Skeletal muscle tissue (tissue), 4 donors: Measurements from ENCODE around the gene NTN1. TPM values are rescaled to one million over a fixed set of nuclear protein-coding genes. Genes with fewer than 3 reads are reported as not detected.
A peak's percentile ranks its signal among the peaks of the same experiment; 100 is the strongest.

Experiments used
- H3K27ac ChIP-seq: one replicate; pipeline ENCODE4 v1.7.0; 2013; ENCODE audit warnings: mild to moderate bottlenecking, low read depth, low read length, inconsistent platforms
- H3K27me3 ChIP-seq, 3 donors: one replicate each; pipeline ENCODE4 v1.7.0; 2013; ENCODE audit warnings: low read length in 3 of 3; ENCODE audit not compliant: control insufficient read depth in 3 of 3, insufficient read depth in 3 of 3
- H3K36me3 ChIP-seq, 3 donors: one replicate each; pipeline ENCODE4 v1.7.0; 2013; ENCODE audit warnings: low read length in 3 of 3; ENCODE audit not compliant: control insufficient read depth in 3 of 3, insufficient read depth in 3 of 3
- H3K4me1 ChIP-seq, 3 donors: one replicate each; pipeline ENCODE4 v1.7.0; 2013; ENCODE audit warnings: low read length in 3 of 3, mild to moderate bottlenecking in 3 of 3; ENCODE audit not compliant: control insufficient read depth in 3 of 3, insufficient read depth in 3 of 3
- H3K4me3 ChIP-seq, 3 donors: one replicate each; pipeline ENCODE4 v1.7.0; 2013; ENCODE audit warnings: low read length in 3 of 3
- H3K9ac ChIP-seq, 3 donors: one replicate each; pipeline ENCODE4 v1.7.0; 2013; ENCODE audit warnings: low read length in 3 of 3, mild to moderate bottlenecking in 3 of 3, moderate library complexity in 2 of 3, low read depth in 1 of 3
- H3K9me3 ChIP-seq, 3 donors: one replicate each; pipeline ENCODE4 v1.7.0; 2013; ENCODE audit warnings: low read length in 3 of 3; ENCODE audit not compliant: control insufficient read depth in 3 of 3
- total RNA-seq: library from RNA; depleted of rRNA; stranded (reverse); fragments of >200 nt; gene quantifications from one replicate; pipeline ENCODE4 v1.2.3, GENCODE V29; 2014
- donor health status: Osteomylitis.

NTN1 gene
- total RNA-seq, 1 donor from 2014 or later = 6.8 TPM

- Histone ChIP-seq H3K9ac (peak overlapping the region in 2 of 3 donors; percentile 20 to 70), H3K9me3 (no peaks in the 10 kb centered on the region), H3K4me3 (peak overlapping the region; percentile 54 to 71 (median 67)), H3K27me3 (peaks cover 23 to 24% (median 24%) of the 10 kb centered on the region in 3 donors), H3K36me3 (peaks cover 0 to 2% (median 0%) of the 10 kb centered on the region in 3 donors), H3K4me1 (peaks cover 11 to 22% (median 19%) of the 10 kb centered on the region in 3 donors), H3K27ac (peak overlapping the region; percentile 30)
These were observed 519 bp upstream of the NTN1 start for GRCh38 chr17:9020824-9021157.

GRCh38 chr17:9021992-9022572 lies 772 bp downstream of the NTN1 start:
- H3K4me3 ChIP-seq = peak overlapping the region; percentile 54 to 71 (median 69)
- peaks cover 0 to 2% (median 0%) of the 10 kb centered on the region in 3 donors for H3K36me3 ChIP-seq
- H3K27me3 ChIP-seq = peaks cover 23 to 24% (median 24%) of the 10 kb centered on the region in 3 donors
- H3K27ac ChIP-seq = no peak overlapping the region
- H3K9me3 ChIP-seq = no peaks in the 10 kb centered on the region
- peaks cover 11 to 22% (median 19%) of the 10 kb centered on the region in 3 donors for H3K4me1 ChIP-seq
- H3K9ac ChIP-seq = peak overlapping the region in 2 of 3 donors; percentile 38 to 60

GRCh38 chr17:9022573-9023391 lies 1.5 kb downstream of the NTN1 start:
- Histone ChIP-seq H3K27ac (no peak overlapping the region), H3K4me3 (peak overlapping the region; percentile 54 to 71 (median 69)), H3K36me3 (peaks cover 0 to 2% (median 0%) of the 10 kb centered on the region in 3 donors), H3K4me1 (peaks cover 11 to 22% (median 19%) of the 10 kb centered on the region in 3 donors), H3K27me3 (peaks cover 20 to 24% (median 23%) of the 10 kb centered on the region in 3 donors), H3K9ac (peak overlapping the region in 1 of 3 donors; percentile 60), H3K9me3 (no peaks in the 10 kb centered on the region)

- peak overlapping the region; percentile 9 to 71 (median 49) for H3K4me3 ChIP-seq
These were observed 2.3 kb downstream of the NTN1 start for GRCh38 chr17:9023392-9024218.

GRCh38 chr17:9024497-9024896 lies 3.2 kb downstream of the NTN1 start:
- no peak overlapping the region for H3K4me3 ChIP-seq
- peaks cover 11 to 22% (median 19%) of the 10 kb centered on the region in 3 donors for H3K4me1 ChIP-seq
- peaks cover 0 to 2% (median 0%) of the 10 kb centered on the region in 3 donors for H3K36me3 ChIP-seq
- H3K27me3 ChIP-seq = peaks cover 20 to 24% (median 23%) of the 10 kb centered on the region in 3 donors
- H3K9ac ChIP-seq = no peak overlapping the region
- H3K27ac ChIP-seq = no peak overlapping the region
- H3K9me3 ChIP-seq = no peaks in the 10 kb centered on the region

More at GRCh38 chr17:9023392-9024218, 2.3 kb downstream of the NTN1 start:
- Histone ChIP-seq H3K4me1 (peaks cover 11 to 22% (median 19%) of the 10 kb centered on the region in 3 donors), H3K27me3 (peaks cover 20 to 24% (median 23%) of the 10 kb centered on the region in 3 donors), H3K27ac (no peak overlapping the region), H3K9ac (no peak overlapping the region), H3K36me3 (peaks cover 0 to 2% (median 0%) of the 10 kb centered on the region in 3 donors), H3K9me3 (no peaks in the 10 kb centered on the region)

- H3K27me3 ChIP-seq = peaks cover 18 to 24% (median 23%) of the 10 kb centered on the region in 3 donors
- no peaks in the 10 kb centered on the region for H3K9me3 ChIP-seq
- no peak overlapping the region for H3K4me3 ChIP-seq
- H3K27ac ChIP-seq = no peak overlapping the region
- no peak overlapping the region for H3K9ac ChIP-seq
- peaks cover 0 to 2% (median 0%) of the 10 kb centered on the region in 3 donors for H3K36me3 ChIP-seq
- peaks cover 8 to 16% (median 11%) of the 10 kb centered on the region in 3 donors for H3K4me1 ChIP-seq
These were observed 5.4 kb downstream of the NTN1 start for GRCh38 chr17:9026741-9027140.

- H3K27ac ChIP-seq = no peak overlapping the region
- H3K9ac ChIP-seq = no peak overlapping the region
- no peaks in the 10 kb centered on the region for H3K9me3 ChIP-seq
- peaks cover 0 to 2% (median 0%) of the 10 kb centered on the region in 3 donors for H3K36me3 ChIP-seq
- peaks cover 4 to 12% (median 11%) of the 10 kb centered on the region in 3 donors for H3K27me3 ChIP-seq
- H3K4me1 ChIP-seq = peaks cover 0 to 3% (median 0%) of the 10 kb centered on the region in 3 donors
- no peak overlapping the region for H3K4me3 ChIP-seq
These were observed 7.1 kb downstream of the NTN1 start for GRCh38 chr17:9028202-9028987.

GRCh38 chr17:9028988-9029570 lies 7.8 kb downstream of the NTN1 start:
- no peak overlapping the region for H3K9ac ChIP-seq
- H3K27me3 ChIP-seq = peaks cover 0 to 7% (median 6%) of the 10 kb centered on the region in 3 donors
- H3K27ac ChIP-seq = no peak overlapping the region
- H3K36me3 ChIP-seq = peaks cover 0 to 2% (median 0%) of the 10 kb centered on the region in 3 donors
- H3K4me1 ChIP-seq = no peaks in the 10 kb centered on the region
- H3K9me3 ChIP-seq = no peaks in the 10 kb centered on the region
- no peak overlapping the region for H3K4me3 ChIP-seq

- Histone ChIP-seq H3K9ac (no peak overlapping the region), H3K27ac (no peak overlapping the region), H3K4me1 (no peaks in the 10 kb centered on the region), H3K27me3 (no peaks in the 10 kb centered on the region), H3K36me3 (no peaks in the 10 kb centered on the region), H3K9me3 (no peaks in the 10 kb centered on the region), H3K4me3 (no peak overlapping the region)
These were observed 10.8 kb downstream of the NTN1 start for GRCh38 chr17:9032151-9032550.
